NB4 (cell line): ENCODE results near the gene MRNIP.

Experiments used
- DNase-seq: peaks from one replicate; pipeline ENCODE4 v3.0.0; 2010; ENCODE audit warnings: low read depth
- H3K4me3 ChIP-seq: one replicate; pipeline ENCODE4 v1.5.1; 2011; ENCODE audit warnings: mild to moderate bottlenecking, low read depth, low read length, moderate library complexity
- MYC ChIP-seq: IDR thresholded peaks from 2 replicates; pipeline ENCODE4 v1.6.1; 2011; ENCODE audit warnings: low read depth, low read length
- POLR2A ChIP-seq: IDR thresholded peaks from 2 replicates; pipeline ENCODE4 v1.6.1; 2011; ENCODE audit warnings: mild to moderate bottlenecking; ENCODE audit not compliant: insufficient read length; ENCODE audit errors: extremely low read depth
- TF ChIP-seq, protein P1 (sequence below): IDR thresholded peaks from one replicate; pipeline ENCODE4 v1.5.1; 2012; ENCODE audit warnings: low read depth, low read length
- TF ChIP-seq, protein P2 (sequence below): IDR thresholded peaks from 2 replicates; pipeline ENCODE4 v1.6.1; 2011; ENCODE audit warnings: low read depth, low read length

MRNIP gene

GRCh38 chr5:179879690-179880010 is 21.0 kb upstream of the MRNIP start:
- TF ChIP-seq, protein P1, sequence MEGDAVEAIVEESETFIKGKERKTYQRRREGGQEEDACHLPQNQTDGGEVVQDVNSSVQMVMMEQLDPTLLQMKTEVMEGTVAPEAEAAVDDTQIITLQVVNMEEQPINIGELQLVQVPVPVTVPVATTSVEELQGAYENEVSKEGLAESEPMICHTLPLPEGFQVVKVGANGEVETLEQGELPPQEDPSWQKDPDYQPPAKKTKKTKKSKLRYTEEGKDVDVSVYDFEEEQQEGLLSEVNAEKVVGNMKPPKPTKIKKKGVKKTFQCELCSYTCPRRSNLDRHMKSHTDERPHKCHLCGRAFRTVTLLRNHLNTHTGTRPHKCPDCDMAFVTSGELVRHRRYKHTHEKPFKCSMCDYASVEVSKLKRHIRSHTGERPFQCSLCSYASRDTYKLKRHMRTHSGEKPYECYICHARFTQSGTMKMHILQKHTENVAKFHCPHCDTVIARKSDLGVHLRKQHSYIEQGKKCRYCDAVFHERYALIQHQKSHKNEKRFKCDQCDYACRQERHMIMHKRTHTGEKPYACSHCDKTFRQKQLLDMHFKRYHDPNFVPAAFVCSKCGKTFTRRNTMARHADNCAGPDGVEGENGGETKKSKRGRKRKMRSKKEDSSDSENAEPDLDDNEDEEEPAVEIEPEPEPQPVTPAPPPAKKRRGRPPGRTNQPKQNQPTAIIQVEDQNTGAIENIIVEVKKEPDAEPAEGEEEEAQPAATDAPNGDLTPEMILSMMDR, result no peak
- TF ChIP-seq, protein P2, sequence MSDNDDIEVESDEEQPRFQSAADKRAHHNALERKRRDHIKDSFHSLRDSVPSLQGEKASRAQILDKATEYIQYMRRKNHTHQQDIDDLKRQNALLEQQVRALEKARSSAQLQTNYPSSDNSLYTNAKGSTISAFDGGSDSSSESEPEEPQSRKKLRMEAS, result no peak
- TF ChIP-seq MYC (no peak), POLR2A (no peak)
- DNase-seq, result no peak

DNA sequence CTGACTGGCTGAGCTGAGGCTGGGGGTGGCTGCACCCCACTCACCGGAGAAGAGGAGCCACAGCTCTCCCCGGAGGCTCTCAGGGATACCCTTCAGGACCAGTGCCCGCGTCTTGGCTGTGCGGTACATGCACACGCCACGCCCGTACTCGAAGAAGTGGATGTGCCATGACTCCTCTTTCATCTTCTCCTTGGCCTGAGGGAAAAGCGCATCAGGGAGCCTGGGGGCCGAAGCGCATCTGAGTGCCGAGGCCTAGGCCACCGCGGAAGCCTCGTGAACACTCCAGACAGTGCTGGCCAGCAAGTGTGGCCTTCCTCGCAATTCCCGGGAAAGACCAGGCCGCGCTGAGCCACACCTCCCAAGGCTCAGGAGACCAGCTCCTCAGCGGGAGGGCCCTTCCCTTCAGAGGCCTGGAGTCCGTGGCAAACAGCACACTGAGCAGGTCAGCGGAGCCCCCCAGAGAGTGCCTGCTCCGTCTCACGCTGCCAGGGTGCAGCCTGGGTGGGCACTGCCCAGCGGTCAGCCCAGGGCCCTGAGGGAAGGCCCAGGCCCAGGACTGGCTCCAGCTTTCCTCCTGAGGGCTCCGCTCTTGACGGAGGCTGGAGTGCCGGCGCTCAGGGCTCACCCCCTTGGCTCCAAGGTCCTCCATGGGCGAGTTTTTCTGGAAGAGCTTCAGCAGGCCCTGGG is 20.5 kb upstream of the MRNIP start:
- no peak overlapping the region for H3K4me3 ChIP-seq
- DNase-seq, result no peak
- no peak for TF ChIP-seq MYC
- TF ChIP-seq, protein P1, result no peak
- TF ChIP-seq, protein P2, result no peak
- TF ChIP-seq POLR2A, result no peak

More at GRCh38 chr5:179879690-179880010, 21.0 kb upstream of the MRNIP start:
- H3K4me3 ChIP-seq, result no peak overlapping the region

- no peak overlapping the region for H3K4me3 ChIP-seq
- no peak for DNase-seq
- TF ChIP-seq, protein P2, result no peak
- TF ChIP-seq MYC, result no peak
These were observed 19.8 kb upstream of the MRNIP start for GRCh38 chr5:179878222-179879002.

DNA sequence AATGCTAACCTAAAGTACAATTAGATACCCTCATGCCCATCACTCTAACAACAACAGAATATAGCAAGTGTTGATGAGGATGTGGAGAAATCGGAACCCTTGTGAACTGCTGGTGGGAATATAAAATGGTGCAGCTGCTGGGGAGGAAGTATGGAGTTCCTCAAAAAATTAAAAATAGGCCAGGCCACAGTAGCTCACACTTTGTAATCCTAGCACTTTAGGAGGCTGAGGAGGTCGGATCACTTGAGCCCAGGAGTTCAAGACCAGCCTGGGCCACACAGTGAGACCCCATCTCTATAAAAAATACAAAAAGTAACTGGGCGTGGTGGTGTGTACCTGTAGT is 18.0 kb upstream of the MRNIP start:
- TF ChIP-seq MYC (no peak), POLR2A (no peak)
- TF ChIP-seq, protein P1, result no peak
- TF ChIP-seq, protein P2, result no peak
- DNase-seq, result no peak
- no peak overlapping the region for H3K4me3 ChIP-seq

DNA sequence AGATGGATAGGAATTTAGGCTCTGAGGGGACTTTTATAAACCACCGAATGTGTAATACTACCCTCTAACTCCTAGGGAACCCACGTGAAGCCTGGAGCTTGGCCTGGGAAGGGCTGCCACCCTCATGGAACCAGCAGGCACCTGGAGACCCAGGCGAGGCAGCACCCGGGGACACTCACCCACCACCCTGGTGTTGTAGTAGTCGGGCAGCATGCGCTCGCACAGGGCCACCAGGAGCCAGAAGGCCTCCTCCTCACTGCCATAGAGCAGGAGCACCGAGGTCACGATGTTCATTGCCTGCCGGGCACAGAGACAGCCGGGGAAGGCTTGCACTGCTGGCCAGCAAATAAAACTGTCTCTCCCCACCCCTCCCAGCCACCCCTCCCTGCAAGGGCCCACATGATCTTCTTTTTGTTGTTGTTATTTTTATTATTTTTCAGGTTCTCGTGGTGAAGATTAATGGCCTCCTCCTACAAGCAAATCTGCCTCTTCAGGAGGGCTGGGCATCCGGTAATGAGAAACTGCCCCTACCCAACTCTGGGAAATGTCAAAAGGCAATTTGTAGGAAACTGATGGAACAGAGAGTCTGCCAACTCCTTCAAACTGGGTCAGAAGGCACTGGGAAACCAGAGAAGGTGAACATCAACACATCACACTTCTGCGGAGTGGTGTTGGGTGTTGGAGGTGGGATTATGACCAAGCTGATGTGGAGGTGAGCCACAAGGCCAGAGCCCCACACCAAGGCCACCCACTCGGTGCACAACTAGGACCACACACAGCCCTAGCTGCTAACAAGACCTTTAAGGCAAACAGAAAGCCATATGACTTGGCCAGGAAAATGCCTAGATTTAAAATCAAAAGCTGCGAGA is 17.4 kb upstream of the MRNIP start:
- DNase-seq, result no peak
- no peak for TF ChIP-seq POLR2A
- TF ChIP-seq, protein P1, result no peak
- TF ChIP-seq MYC, result no peak

DNA sequence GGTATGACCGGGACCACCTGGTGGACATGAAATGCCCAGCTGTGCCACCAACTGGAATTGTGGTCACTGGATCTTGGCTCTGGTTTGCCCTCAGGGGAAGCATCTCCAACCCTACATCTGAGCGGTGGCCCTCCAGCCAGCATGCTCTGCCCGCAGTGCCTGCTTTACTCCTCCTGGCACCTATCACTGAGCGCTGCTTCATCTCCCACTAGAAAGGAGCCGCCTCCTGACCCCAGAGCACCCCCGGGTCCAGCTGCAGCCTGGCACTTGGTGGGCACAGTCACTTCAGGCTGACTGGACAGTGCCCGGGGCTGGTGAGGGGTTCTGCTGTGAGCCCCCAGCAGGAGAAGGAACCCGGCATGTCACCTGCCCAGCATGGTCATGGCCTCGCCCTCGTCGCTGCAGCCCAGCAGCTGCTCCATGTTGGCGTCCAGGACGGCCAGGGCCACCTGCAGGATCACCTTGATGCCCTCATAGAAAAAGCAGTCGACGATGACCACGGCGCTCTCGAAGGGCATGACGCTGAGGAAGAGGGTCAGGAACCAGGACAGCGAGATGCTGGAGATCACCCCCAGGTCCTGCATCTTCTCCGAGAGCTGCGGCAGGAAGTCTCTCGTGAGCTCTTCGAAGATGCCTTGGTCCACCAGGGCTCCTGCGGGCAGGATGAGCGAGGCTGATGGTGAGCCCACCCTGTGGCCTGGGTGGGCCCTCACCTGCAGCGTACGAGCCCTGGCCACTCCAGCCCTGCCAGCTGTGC is 16.1 kb upstream of the MRNIP start:
- H3K4me3 ChIP-seq, result no peak overlapping the region
- no peak for DNase-seq
- TF ChIP-seq, protein P2, result no peak
- no peak for TF ChIP-seq POLR2A
- TF ChIP-seq MYC, result no peak
- TF ChIP-seq, protein P1, result no peak

More for the DNA sequence above, 17.4 kb upstream of the MRNIP start:
- no peak overlapping the region for H3K4me3 ChIP-seq
